DLD1 (cell line): ENCODE measurements around the gene AXIN2.

ENCODE experiments used
- in situ Hi-C: cut with HindIII; loops from 2 replicates; pipeline ENCODE4 v1.10.0; 2017; ENCODE audit warnings: low sequenced_read_pairs

AXIN2 gene, protein sequence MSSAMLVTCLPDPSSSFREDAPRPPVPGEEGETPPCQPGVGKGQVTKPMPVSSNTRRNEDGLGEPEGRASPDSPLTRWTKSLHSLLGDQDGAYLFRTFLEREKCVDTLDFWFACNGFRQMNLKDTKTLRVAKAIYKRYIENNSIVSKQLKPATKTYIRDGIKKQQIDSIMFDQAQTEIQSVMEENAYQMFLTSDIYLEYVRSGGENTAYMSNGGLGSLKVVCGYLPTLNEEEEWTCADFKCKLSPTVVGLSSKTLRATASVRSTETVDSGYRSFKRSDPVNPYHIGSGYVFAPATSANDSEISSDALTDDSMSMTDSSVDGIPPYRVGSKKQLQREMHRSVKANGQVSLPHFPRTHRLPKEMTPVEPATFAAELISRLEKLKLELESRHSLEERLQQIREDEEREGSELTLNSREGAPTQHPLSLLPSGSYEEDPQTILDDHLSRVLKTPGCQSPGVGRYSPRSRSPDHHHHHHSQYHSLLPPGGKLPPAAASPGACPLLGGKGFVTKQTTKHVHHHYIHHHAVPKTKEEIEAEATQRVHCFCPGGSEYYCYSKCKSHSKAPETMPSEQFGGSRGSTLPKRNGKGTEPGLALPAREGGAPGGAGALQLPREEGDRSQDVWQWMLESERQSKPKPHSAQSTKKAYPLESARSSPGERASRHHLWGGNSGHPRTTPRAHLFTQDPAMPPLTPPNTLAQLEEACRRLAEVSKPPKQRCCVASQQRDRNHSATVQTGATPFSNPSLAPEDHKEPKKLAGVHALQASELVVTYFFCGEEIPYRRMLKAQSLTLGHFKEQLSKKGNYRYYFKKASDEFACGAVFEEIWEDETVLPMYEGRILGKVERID

DNA sequence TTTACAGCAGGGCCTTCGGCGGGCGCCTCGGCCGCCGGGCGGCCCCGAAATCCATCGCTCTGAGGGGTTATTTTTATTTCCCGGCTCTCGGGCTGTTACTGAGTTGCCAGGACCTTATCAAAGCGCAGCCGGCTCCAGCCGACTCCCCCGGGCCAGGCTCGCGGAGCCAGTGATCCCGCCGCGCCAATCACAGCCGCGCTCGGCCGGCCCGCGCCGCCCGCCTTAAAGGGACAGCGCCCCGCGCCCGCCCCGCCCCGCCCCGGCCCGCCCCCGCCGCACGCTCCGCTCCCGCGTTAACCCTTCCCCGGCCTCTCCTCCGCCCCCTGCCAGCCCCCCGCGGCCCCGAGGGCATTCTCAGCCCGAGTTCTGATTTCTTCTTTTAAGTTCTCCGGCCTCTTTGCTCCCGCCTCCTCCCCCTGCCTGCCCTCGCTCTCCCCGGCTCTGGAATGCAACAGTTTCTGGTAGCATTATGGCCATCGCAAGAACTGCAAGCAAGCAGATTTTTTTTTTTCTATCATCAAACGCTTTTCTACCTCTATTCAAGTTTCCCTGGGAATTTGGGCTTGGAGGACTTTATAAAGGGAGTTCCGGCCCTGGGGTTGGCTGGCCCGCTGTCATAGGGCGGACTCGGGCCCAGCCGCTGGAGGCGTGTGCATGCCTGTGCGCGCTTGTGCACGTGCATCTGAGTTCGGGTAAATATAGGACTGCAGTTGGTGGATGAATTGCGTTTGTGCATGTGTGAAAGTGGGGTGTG is at the start of gene AXIN2:
Gene AXIN2, minus strand, starts transcription at position 197 of the 754 bp plus-strand sequence. CDS start 3,028 bp downstream, outside the sequence.
- in situ Hi-C loops = no loop called here

DNA sequence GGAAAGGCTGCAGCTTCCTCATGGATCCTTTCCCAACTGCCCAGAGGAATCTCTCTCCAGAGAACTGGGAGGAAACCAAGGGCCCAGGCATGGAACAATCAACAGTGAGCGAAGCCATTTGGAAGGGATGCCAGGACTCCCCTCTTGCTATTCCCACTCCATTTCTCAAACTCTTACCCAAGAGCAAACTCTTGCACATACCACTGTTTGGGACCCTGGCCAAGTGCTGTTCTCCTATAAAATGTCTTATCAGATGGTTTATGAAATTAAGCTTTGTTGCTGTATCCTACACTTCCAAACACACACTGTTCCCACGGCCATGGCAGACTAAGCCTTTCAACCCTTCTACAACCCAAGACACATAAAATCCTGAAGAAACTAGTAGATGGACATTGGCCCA is 48.3 kb upstream of the AXIN2 start:
- in situ Hi-C loops = no loop called here

DNA sequence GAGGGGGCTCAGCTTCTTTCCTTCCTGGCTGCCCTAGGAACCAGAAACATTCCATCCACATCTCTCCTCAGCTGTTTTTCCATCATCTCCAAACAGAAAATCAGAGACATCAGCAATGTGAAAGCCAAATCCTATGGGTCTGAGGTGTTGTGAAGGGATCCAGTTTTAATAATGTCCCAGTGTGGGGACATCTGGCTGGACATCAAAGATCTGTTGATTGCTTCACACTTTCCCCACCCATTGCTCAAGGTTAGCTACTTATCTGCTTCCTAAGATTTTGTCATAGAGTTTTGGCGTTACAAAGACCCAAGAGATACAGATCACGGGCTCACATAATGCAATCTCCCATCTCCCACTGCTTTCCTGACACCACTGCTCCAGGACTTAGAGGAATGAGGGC is 47.8 kb upstream of the AXIN2 start:
- in situ Hi-C loops = no loop called here

DNA sequence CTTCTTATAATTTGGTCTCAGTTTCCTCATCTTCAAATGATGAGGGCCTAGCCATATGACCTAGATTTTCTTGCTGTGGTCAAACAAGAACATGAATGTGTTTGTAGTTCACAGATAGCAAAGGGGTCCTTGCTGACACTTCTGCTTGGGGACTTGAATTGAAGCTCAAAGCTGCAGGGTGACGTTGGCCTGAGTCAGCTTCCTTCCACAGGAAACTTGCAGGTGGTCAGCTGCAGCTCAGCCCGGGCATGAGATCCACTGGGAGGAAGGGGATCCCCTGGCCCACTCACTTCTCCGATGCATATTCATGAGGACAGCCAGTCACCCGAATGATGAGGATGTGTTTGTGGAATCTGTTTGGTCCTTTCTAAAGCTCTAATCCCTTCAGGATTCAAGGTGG is 42.6 kb upstream of the AXIN2 start:
- in situ Hi-C loops = no loop called here

DNA sequence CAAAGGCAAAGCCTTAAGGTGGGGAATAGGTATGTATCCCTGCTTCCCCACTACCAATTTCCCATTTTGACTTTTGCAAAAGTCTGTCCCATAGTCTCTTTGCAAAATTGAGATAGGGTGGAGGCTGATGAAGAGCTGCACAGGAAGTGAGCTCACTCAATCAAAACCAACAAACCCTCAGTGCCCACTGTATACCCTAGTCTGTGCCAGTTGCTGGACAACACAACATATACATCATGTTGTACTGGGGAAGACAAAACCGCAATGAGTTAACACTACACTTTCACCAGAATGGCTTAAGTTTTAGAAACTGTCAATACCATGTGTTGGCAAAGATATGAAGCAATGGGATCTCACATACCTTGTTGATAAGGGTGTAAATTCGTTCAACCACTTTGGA is 40.4 kb upstream of the AXIN2 start:
- in situ Hi-C loops = no loop called here

DNA sequence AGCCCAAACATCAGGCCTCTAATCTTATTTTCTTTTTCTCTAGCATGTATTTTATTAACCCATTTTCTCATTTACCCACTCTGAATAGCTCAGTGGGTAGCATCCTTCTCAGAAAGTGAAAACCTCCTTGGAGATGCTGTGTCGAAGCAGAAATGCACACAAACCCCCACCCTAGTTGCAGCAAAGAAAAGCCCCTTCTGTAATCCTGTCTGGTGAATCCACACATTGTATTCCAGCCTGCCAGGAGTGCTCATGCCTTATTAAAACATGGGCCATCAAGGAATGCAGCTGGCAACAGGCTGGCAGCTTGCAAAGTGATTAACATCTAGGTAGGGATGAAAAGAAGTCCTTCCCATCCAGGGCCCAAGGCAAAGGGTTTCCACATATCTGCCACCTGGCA is 39.7 kb upstream of the AXIN2 start:
- in situ Hi-C loops = no loop called here

DNA sequence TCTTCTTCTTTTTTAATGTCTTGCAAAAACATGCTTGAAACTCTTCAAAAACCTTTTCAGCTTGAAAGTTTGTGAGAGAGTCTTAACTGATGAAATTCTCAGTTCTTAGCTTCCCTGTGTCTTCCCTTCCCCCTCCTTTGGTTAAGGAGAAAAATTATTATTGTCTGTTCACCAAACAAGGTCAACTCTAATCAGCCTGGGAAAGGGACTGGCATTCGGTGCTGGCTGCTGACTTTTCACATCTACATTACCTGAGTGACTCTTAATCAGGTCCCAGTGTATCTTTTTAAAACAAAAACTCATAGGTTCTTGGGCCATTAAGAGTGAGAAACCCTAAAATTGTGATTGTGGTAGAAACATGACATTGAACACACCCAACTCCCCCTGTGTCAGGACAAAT is 39.1 kb upstream of the AXIN2 start:
- in situ Hi-C loops = no loop called here

DNA sequence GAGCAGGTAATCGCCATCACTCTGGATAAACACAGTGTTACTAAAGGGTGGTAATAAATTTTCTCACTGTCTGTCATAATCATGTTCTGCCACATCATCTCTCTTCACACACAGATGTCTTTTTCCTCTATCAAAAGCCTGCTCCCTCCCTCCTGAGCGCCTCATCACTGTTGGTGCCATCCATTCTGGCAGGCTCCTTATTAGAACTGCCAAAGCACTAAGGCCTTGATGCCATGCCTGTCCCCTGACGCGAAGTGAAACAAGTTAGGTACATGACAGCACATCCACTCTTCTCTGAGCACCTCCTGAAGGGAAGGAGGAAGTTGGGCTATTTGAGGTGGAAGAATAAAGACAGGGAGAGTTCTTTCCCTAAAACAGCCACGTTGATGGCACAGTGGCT is 38.2 kb upstream of the AXIN2 start:
- in situ Hi-C loops = no loop called here

DNA sequence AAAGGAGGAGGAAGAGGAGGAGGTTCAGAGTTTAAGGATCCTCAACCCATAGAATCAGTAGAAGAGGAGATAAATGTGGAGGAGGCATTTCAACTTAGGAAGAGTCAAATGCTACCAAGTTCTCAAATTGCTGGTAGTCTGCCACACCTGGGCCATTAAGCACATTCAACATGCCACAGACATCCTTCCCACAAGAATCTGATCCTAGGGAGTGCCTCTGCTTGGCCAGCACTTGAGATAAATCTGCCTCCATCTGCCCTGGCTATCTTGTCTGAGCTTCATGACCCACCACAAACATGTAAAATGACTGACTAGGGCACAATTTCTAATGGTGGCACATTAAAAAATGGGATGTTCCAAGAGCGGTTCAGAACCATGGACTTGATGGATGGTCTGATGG is 37.3 kb upstream of the AXIN2 start:
- in situ Hi-C loops = no loop called here

DNA sequence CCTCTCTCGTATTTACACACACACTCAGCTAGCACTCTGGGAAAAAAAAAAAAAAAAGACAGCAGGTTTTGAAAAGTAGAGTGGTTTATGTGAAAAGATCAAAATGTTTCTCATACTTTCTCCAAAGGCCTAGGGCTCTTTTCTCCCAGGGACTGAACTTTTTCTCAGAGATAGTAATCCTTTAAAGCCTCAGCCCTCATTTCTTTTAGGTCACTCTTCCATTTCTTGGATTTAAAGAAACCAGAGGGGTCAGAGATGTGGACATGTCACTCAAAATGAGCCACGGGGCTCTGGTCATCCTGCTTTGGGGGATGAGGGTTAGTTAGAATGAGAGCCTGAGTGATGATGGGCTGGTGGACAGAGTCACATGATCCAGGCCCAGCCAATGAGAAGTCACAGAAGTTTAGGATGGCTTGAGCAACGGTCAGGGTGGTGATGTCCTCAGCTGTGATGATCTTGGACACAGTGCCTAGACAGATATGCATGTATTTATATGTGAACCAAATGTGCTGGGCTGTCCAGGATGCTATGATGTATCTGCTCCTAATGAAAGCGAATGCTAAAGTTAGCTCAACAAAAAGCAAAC is 33.7 kb upstream of the AXIN2 start:
- in situ Hi-C loops = no loop called here

DNA sequence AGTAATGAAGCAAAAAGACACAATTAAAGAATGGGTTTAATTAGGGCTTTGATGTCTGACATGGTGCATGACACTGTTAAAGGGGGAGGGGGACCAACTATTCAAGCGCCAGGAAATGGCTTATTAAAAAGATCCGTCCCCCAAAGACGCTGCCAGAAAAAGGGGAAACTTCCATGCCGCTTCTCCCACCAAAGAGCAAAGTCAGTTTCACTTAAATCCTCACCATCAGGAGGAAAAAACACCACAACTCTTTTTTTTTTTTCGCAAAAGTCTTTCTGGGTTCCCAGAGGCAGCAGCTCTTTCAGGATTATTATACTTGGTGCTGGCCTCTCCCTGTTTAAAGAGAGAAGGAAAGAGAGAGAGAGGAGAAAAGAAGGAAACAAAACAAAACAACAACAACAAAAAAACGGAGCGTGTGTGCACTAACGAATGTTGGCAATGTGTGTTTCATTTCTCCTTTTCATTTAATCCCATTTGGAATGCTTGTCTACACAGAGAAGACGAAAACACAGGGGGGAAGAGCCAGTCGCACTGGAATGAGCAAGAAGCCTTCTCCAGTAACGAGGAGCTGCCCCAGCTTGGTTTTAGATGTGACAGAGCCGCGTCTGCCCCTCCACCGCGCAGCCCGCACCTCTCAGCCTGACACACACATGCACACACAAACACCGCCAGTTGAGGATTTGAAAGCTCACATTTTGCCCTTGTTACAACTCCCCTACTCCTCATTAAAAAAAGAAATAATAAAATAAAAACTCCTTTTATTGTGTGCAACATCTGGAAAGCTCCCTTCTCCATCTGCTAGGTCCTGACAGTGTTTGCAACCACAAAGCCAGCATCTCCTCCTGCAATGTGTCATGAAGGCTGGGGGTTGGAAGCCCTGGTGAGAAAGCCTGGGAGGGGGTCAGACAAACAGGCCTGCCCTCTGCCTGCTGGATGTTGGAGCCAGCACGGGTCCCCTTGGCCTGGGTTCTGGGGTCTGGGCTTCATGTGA is 32.7 kb upstream of the AXIN2 start:
- in situ Hi-C loops = no loop called here

DNA sequence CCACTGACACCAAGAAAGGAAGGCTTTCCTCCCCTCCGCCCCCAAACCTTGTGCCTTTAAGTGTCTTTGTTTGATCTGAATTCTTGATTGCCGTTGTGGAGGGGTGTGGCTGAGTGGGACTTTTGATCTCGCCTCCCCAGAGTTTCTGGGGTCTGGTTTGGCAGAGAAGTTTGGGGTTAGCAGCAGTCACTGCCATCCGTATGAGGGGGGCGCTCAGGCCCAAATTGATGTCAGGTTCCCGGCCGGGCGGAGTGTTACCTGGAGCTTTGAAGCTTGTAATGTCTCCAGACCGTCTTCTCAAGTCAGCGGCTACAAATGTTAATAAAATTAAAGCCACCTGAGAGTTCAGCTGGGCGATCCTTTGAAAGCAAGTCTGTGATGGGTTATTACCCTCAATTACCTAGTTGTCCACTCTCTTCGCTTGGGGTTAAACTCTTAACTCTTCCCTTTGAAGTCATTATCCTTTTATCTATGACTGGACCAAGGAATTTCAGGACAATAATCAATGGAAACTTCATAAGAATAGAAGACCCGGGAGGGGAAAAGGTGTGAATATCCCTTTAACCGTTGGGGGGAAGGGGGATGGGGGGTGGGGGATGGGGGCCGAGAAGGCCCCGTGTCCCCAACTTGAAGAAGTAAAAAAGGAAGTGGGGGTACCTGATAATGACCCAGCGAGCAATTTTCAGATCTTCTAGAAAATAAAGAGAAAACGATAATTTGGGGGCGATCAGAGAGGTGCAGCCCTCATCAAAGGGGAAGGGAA is 31.8 kb upstream of the AXIN2 start:
- in situ Hi-C loops = no loop called here

DNA sequence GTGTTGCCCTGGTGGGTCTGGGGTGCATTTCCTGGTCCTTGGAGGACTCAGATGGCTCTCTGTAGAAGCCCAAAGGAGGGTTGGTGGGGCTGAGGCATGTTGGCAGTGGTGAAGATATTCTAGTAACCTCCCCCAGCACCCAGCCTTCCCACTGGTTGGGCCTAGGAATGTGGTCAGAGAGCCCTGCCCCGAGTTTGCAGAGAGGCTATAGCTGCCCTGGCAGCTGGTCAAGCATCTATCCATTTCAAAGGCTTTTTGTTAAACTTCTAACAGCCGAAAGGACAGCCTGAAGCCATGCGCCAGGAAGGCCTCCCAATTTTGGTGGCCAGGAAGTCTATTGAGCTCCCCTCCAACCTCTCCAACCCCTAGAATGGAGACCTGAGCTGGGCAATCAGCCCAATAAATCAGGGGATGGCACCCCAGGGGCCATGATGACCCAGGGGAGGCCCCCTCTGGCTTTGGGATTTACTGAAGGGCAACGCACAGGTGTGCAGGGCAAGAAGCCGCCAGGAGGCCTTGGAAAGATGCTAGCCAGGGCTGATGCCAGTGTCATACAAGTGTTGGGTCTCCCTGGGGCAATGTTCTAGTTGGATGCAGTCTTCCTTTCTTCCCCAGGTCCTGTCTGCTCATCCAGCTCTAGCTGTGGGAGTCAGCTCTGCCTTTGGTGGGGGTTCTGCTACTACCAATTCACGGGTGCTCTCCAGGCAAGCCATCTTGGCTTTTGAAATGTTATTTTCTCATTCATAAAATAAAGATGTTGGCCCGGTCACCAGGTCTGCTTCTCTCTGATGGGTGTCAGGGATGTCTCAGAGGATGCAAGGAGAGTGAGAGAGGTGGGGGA is 30.9 kb upstream of the AXIN2 start:
- in situ Hi-C loops = no loop called here

DNA sequence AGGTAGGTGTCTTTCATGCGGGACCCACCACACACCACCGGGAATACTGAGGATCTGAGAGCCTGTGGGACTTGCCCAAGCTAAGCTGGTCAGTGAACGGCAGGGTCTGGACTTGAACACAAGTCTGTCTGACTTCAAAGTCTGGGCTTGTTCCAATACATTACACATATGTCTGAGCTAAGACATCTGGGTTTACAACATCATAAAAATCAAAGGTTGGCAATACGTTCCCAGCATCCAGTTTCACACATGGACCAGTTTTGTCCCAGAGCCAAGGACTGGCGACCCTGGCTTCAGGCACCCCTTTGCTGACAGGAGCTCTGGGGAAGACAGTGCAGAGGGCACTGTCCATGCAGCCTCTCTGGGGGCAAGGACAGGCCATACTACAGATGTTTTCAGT is 27.9 kb upstream of the AXIN2 start:
- in situ Hi-C loops = no loop called here

DNA sequence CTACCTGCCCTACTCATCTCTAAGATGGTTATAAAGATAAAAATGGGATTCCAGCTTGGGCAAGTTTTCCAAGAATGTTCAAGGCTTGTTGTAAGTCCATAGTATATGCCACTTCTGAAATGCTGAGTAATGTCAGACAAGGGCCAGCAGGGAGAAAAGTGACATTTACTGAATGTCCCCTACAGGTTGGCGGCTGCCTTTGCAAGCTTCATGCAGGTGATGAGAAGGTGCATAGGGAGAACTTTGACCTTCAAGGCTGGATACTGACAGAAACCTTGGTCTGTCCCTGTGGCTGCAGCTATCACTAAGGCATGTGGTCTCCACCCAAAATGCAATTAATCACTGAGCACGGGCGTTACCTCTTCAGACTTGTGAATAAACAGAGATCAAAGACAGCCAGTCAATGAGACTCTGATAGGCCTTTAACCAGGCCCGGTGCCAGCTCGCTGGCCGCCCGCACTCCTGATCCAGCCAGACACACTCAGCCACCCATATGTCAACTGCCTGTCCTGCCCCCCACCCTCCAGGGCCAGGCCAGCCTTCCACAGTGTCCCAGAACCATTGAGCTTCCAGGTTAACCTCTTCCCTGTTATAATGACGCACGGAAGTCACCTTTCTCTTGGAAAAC is 26.8 kb upstream of the AXIN2 start:
- in situ Hi-C loops = no loop called here

DNA sequence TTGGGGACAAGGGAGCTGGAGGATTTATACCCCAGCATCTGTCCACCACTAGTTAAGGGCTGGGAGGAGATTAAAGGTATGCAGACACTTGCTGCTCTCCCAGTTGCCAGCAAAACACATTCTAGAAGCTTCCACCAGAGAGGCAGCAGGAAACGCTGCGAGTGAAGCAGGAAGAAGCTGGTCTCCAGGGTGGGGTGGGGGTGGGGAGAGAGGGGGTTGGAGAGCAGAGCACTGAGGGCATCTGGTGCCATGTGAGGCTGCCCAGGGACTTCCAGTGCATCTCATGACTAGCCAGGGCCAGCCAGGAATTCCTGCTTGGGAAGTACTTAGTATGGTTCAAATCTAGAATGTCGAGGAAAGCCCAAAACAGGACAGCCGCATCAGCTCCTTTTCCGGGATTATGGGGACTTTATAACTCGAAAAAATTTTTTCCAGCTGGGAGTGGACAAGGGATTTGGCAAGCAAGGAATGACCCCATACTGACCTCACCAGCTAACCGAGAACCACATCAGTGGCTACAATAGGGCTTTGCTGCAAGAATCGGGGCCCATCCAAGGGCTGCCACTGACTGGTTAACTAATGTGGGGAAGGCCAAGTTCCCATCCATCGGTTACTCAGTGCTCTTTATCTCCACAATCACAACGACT is 26.2 kb upstream of the AXIN2 start:
- in situ Hi-C loops = no loop called here

DNA sequence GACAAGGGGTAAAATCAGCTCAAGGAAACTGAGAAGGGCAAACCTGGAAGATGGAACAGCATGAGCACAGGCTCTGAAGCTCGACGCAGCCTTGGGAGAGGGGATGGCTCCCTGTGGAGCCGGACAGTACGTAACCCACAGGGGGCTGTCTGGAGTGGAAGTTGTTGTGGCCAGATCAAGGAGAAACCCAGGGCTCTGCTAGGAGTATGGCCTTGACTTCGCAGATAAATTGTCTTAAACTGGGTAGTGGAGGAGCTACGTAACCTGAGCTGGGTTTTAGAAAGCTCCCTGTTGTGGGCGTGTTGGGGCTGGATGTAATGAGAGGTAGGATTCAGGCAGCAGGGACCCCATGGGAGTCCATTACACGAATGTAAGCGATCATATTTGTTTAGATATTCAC is 25.5 kb upstream of the AXIN2 start:
- in situ Hi-C loops = no loop called here
